ENCODE data around the gene MAGOHB. TPM values are rescaled to one million over a fixed set of nuclear protein-coding genes. Genes with fewer than 3 reads are reported as not detected.

Gene MAGOHB
- total RNA-seq, result 17.8 and 22.8 TPM in 2 replicates

GRCh38 chr12:10613349-10614055 lies at the start of gene MAGOHB:
Gene MAGOHB (minus strand): TSS chr12:10613609. CDS start chr12:10613532, 77 bp downstream.

Other genes starting within 250 kb of the MAGOHB start
- not detected in 2 replicates for gene KLRK1, start 223.6 kb downstream of the MAGOHB start, total RNA-seq
- 0.21 TPM in 1 of 2 replicates, not detected in the other for gene KLRC4, start 203.9 kb downstream of the MAGOHB start, total RNA-seq
- 0.79 and 0.99 TPM in 2 replicates for gene KLRC3, start 193.0 kb downstream of the MAGOHB start, total RNA-seq
- gene KLRC2, start 177.6 kb downstream of the MAGOHB start, total RNA-seq, result 0.19 and 0.49 TPM in 2 replicates
- gene KLRC1, start 160.2 kb downstream of the MAGOHB start, total RNA-seq, result 0.98 TPM in 1 of 2 replicates, not detected in the other
- gene EIF2S3B, start 107.7 kb downstream of the MAGOHB start, total RNA-seq, result 0.09 and 0.42 TPM in 2 replicates
- gene STYK1, start 60.4 kb upstream of the MAGOHB start, total RNA-seq, result 1.2 and 4.1 TPM in 2 replicates
- gene YBX3, start 109.7 kb upstream of the MAGOHB start, total RNA-seq, result 371 and 373 TPM in 2 replicates
- not detected in 2 replicates for gene TAS2R7, start 189.0 kb upstream of the MAGOHB start, total RNA-seq
- not detected in 2 replicates for gene TAS2R8, start 193.7 kb upstream of the MAGOHB start, total RNA-seq
- gene TAS2R9, start 196.6 kb upstream of the MAGOHB start, total RNA-seq, result not detected in 2 replicates
- 0.14 TPM in 1 of 2 replicates, not detected in the other for gene TAS2R10, start 212.7 kb upstream of the MAGOHB start, total RNA-seq
- 1.6 TPM in 1 of 2 replicates, not detected in the other for gene PRR4, start 235.9 kb upstream of the MAGOHB start, total RNA-seq